HepG2 (cell line): Measurements from ENCODE around the gene CSMD2. TPM values are rescaled to one million over a fixed set of nuclear protein-coding genes. Genes with fewer than 3 reads are reported as not detected.

Experiments
- ATAC-seq: fragments of 200-7000 bp; cut with Tn5 transposase; 3 replicates; pipeline ENCODE4 v1.9.1; 2020; ENCODE audit warnings: mild to moderate bottlenecking, moderate library complexity
- BruUV-seq: library from RNA; stranded (reverse); fragments of 400-500 nt; replicated peaks from 2 replicates; lab custom pipeline; 2021; lab: Mats Ljungman, UMichigan
- CTCF ChIA-PET: fragments of 300-600 bp; formaldehyde crosslinking; extraction: SDS; loops from one replicate; lab custom pipeline; 2021; ENCODE audit warnings: low total read pairs, inconsistent platforms, low intra/inter-chr PET ratio; lab: Yijun Ruan, JAX
- POLR2A ChIA-PET: fragments of 350-600 bp; sonication (Branson Sonifier 250); formaldehyde crosslinking; loops from one replicate; lab custom pipeline; 2020; ENCODE audit warnings: antibody characterized with exemption, inconsistent platforms; lab: Yijun Ruan, JAX
- DNase-seq: peaks from one replicate; pipeline ENCODE4 v3.0.0-alpha.2; 2015; ENCODE audit warnings: low spot score
- FAIRE-seq: peaks from 3 replicates; lab custom pipeline; 2011; peaks lifted over from hg19 to GRCh38; lab: Jason Lieb, UNC
- H2AFZ ChIP-seq: one replicate; pipeline ENCODE4 v1.6.1; 2011; ENCODE audit warnings: low read length, inconsistent platforms
- H3K27ac ChIP-seq: fragments of 300-600 bp; 3 replicates; pipeline ENCODE4 v1.8.0; 2011; ENCODE audit warnings: mixed run types, mild to moderate bottlenecking, mixed read lengths, low read length, inconsistent platforms; ENCODE audit not compliant: insufficient read depth; ENCODE audit errors: extremely low read length
- H3K27me3 ChIP-seq, 2 experiments: fragments of 200-600 bp in 1 of 2; 2 replicates in 1 of 2; 3 replicates in 1 of 2; pipeline versions ENCODE4 v1.6.0 to v1.8.0; 2011; ENCODE audit warnings: low read length in 2 of 2, mild to moderate bottlenecking in 2 of 2, moderate library complexity in 2 of 2, inconsistent platforms in 1 of 2; ENCODE audit not compliant: insufficient read depth in 2 of 2, control insufficient read depth in 1 of 2
- H3K36me3 ChIP-seq, 2 experiments: fragments of 200-600 bp in 1 of 2; replicated peaks in 1 of 2; 2 replicates in 1 of 2; 3 replicates in 1 of 2; pipeline versions ENCODE4 v1.5.1 to v1.8.0; 2011; ENCODE audit warnings: low read length in 2 of 2, inconsistent platforms in 1 of 2; ENCODE audit not compliant: insufficient read depth in 2 of 2, control insufficient read depth in 1 of 2
- H3K4me1 ChIP-seq: 2 replicates; pipeline ENCODE4 v1.5.1; 2012; ENCODE audit warnings: low read length, inconsistent platforms; ENCODE audit not compliant: insufficient read depth
- H3K4me2 ChIP-seq: 2 replicates; pipeline ENCODE4 v1.6.0; 2011; ENCODE audit warnings: low read depth, low read length, inconsistent platforms
- H3K4me3 ChIP-seq, 3 experiments: fragments of 200-600 bp in 1 of 3; sonication (generic), shearing (Covaris generic) in 1 of 3; replicated peaks in 1 of 3; 2 replicates each; pipeline ENCODE4 v1.5.1; 2011 to 2016; ENCODE audit warnings: low read length in 3 of 3, inconsistent platforms in 2 of 3, low read depth in 2 of 3, mild to moderate bottlenecking in 2 of 3, control low read depth in 1 of 3, mixed read lengths in 1 of 3; ENCODE audit not compliant: insufficient read depth in 1 of 3
- H3K79me2 ChIP-seq: one replicate; pipeline ENCODE4 v1.6.1; 2011; ENCODE audit warnings: low read length, inconsistent platforms; ENCODE audit not compliant: insufficient read depth
- H3K9ac ChIP-seq: 2 replicates; pipeline ENCODE4 v1.6.0; 2011; ENCODE audit warnings: mild to moderate bottlenecking, low read depth, low read length, inconsistent platforms; ENCODE audit not compliant: insufficient read depth
- H3K9me3 ChIP-seq: 2 replicates; pipeline ENCODE4 v1.5.1; 2012; ENCODE audit warnings: mild to moderate bottlenecking, low read length
- H4K20me1 ChIP-seq: 2 replicates; pipeline ENCODE4 v1.6.0; 2011; ENCODE audit warnings: inconsistent platforms, mild to moderate bottlenecking, low read length, moderate library complexity; ENCODE audit not compliant: insufficient read depth
- ATF7 ChIP-seq, 2 experiments: fragments of 450-650 bp in 1 of 2; sonication (generic) in 1 of 2; formaldehyde crosslinking in 1 of 2; IDR thresholded peaks; 2 replicates each; pipeline versions ENCODE4 v1.4.0 to v1.6.1; 2016 to 2020; ENCODE audit warnings: antibody characterized with exemption in 1 of 2, mild to moderate bottlenecking in 1 of 2, missing genetic modification reagents in 1 of 2
- REST ChIP-seq, 2 experiments: IDR thresholded peaks; 2 replicates each; pipeline ENCODE4 v1.6.1; 2011 to 2012; ENCODE audit warnings: low read length in 2 of 2, borderline replicate concordance in 1 of 2, low read depth in 1 of 2, mild to moderate bottlenecking in 1 of 2, moderate library complexity in 1 of 2
- ZFP37 ChIP-seq: sonication (generic); formaldehyde crosslinking; IDR thresholded peaks from 2 replicates; pipeline ENCODE4 v1.4.0; 2020; ENCODE audit warnings: missing genetic modification reagents, borderline replicate concordance
- WGBS: methylation state at CpG from one replicate; pipeline ENCODE4 v1.1.6; 2017; ENCODE audit warnings: low lambda C conversion rate; 5-methylcytosine and 5-hydroxymethylcytosine counted together
- in situ Hi-C: cut with HindIII; loops from 2 replicates; pipeline ENCODE4 v1.10.0; 2017; ENCODE audit warnings: low pct_unique_long_range_greater_than_20kb; ENCODE audit not compliant: extremely low pct_ligation_motif_present
- intact Hi-C: fragments of 100-400 bp; cut with micrococcal nuclease; formaldehyde crosslinking; loops from one replicate; pipeline ENCODE4 v1.10.0; 2022; ENCODE audit not compliant: unreplicated experiment
- polyA plus RNA-seq, 8 experiments: library from polyadenylated mRNA; depleted of rRNA in 3 of 8; stranded (reverse) in 7 of 8; unstranded in 1 of 8; fragments of >200 nt; fragmentation: Illumina TruSeq in 4 of 8; extraction: Trizol in 4 of 8; gene quantifications; 2 replicates each; pipeline versions ENCODE4 v1.2.1 to v1.2.3, GENCODE V29; 2011 to 2016; ENCODE audit warnings: low read depth in 4 of 8, missing spikeins in 1 of 8, mixed read lengths in 1 of 8; ENCODE audit not compliant: insufficient read depth in 1 of 8
- total RNA-seq, 5 experiments: library from RNA; depleted of rRNA; stranded (reverse); fragments of >200 nt; fragmentation: Illumina TruSeq; extraction: Trizol; gene quantifications; 2 replicates each; pipeline ENCODE4 v1.2.3, GENCODE V29; 2016; ENCODE audit warnings: low read depth in 1 of 5

Gene CSMD2
- total and polyA plus RNA-seq, 2 of the 13 experiments (the other 11 are each of a cell fraction or from before 2014, with no cell fraction given): not detected

- Histone ChIP-seq H3K27ac (no peak overlapping the region), H3K4me1 (no peaks in the 10 kb centered on the region), H3K36me3 (no peaks in the 10 kb centered on the region), H3K27me3 (no peaks in the 10 kb centered on the region; a peak in 1 of 5 replicates), H2AFZ (no peak overlapping the region), H3K79me2 (no peaks in the 10 kb centered on the region), H3K9ac (no peak overlapping the region), H4K20me1 (no peaks in the 10 kb centered on the region), H3K9me3 (no peaks in the 10 kb centered on the region), H3K4me2 (no peak overlapping the region), H3K4me3 (no peak overlapping the region)
- ATAC-seq (no peak), FAIRE-seq (no peak), DNase-seq (no peak)
- ChIA-PET POLR2A (no interaction called here), CTCF (no interaction called here)
- in situ Hi-C loops (no loop called here), intact Hi-C loops (no loop called here)
- no TSS peak for BruUV-seq
- 41% methylated on average over 5 of the region's 6 CpGs for WGBS
- no peak for TF ChIP-seq ATF7 (IDR thresholded peaks at IDR 0.05)
- TF ChIP-seq ATF7 (CRISPR knock-in tag; IDR thresholded peaks at IDR 0.05): no peak
- TF ChIP-seq ZFP37: no peak
- TF ChIP-seq REST (IDR thresholded peaks at IDR 0.05; ENCODE audit: borderline replicate concordance in 1 of 2, low read depth in 1 of 2, low read length in 2 of 2): no peak
These were observed 35.4 kb downstream of the CSMD2 start for GRCh38 chr1:34129630-34130029.
